Measurements from ENCODE around the gene CERK. TPM values are rescaled to one million over a fixed set of nuclear protein-coding genes. Genes with fewer than 3 reads are reported as not detected.

CERK gene
- total and polyA plus RNA-seq, 8 donors = 25.0 to 44.0 (median 40.4) TPM

DNA sequence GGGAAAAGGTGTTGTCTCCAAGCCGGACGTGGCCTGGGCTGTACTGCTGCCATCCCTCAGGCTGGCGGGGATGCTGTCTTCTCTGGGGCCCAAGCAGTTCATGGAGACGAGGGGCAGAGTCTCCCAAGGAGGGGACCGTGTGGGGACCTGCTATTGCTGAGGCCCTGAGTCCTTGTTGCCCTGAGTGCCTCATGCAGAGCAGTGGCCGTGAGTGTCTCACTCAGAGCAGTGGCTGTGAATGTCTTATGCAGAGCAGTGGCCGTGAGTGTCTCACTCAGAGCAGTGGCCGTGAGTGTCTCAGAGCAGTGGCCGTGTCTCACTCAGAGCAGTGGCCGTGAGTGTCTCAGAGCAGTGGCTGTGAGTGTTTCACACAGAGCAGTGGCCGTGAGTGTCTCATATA is 63.1 kb downstream of the CERK start:
- DNase-seq = no peak
- H3K36me3 ChIP-seq = peaks cover 0 to 79% of the 10 kb centered on the region in 2 donors

DNA sequence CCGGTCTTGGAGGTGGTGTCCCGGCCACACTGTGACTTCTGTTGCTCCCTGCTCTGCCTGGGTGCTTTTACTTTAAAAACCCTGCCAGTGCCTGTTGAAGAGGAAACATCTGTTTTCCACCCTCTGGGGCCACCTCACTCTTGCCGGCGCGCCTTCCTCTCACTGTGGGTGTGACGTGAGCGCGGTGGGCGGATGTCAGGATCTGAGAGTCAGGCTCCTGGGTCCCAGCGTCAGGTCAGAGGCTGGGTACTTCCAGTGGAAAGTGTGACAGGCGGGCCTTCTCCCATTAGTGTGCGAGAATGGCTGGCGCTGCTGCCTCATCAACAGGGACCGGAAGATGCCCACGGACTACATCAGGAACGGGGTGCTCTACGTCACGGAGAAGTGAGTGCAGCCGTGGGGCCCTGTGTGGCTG is 63.7 kb downstream of the CERK start:
- TF ChIP-seq, protein P1, sequence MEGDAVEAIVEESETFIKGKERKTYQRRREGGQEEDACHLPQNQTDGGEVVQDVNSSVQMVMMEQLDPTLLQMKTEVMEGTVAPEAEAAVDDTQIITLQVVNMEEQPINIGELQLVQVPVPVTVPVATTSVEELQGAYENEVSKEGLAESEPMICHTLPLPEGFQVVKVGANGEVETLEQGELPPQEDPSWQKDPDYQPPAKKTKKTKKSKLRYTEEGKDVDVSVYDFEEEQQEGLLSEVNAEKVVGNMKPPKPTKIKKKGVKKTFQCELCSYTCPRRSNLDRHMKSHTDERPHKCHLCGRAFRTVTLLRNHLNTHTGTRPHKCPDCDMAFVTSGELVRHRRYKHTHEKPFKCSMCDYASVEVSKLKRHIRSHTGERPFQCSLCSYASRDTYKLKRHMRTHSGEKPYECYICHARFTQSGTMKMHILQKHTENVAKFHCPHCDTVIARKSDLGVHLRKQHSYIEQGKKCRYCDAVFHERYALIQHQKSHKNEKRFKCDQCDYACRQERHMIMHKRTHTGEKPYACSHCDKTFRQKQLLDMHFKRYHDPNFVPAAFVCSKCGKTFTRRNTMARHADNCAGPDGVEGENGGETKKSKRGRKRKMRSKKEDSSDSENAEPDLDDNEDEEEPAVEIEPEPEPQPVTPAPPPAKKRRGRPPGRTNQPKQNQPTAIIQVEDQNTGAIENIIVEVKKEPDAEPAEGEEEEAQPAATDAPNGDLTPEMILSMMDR (IDR thresholded peaks at IDR 0.05) = no peak
- Histone ChIP-seq H3K4me1 (peaks cover 0 to 11% of the 10 kb centered on the region in 2 donors), H3K4me3 (no peak overlapping the region), H3K9me3 (no peaks in the 10 kb centered on the region), H3K36me3 (peaks cover 0 to 82% of the 10 kb centered on the region in 2 donors), H3K27me3 (no peaks in the 10 kb centered on the region), H3K27ac (no peak overlapping the region)
- DNase-seq (peak in 3 of 4 donors; percentile 42 to 89 (median 55)), ATAC-seq (peak; percentile 41)
- intact Hi-C loops (cut with DNase I) = no loop called here

More for the DNA sequence above, 63.1 kb downstream of the CERK start:
- TF ChIP-seq, protein P1 (IDR thresholded peaks at IDR 0.05) = no peak
- Histone ChIP-seq H3K4me3 (no peak overlapping the region), H3K4me1 (peaks cover 0 to 11% of the 10 kb centered on the region in 2 donors), H3K9me3 (no peaks in the 10 kb centered on the region), H3K27me3 (no peaks in the 10 kb centered on the region), H3K27ac (no peak overlapping the region)
- intact Hi-C loops (cut with DNase I) = no loop called here
- ATAC-seq = no peak

DNA sequence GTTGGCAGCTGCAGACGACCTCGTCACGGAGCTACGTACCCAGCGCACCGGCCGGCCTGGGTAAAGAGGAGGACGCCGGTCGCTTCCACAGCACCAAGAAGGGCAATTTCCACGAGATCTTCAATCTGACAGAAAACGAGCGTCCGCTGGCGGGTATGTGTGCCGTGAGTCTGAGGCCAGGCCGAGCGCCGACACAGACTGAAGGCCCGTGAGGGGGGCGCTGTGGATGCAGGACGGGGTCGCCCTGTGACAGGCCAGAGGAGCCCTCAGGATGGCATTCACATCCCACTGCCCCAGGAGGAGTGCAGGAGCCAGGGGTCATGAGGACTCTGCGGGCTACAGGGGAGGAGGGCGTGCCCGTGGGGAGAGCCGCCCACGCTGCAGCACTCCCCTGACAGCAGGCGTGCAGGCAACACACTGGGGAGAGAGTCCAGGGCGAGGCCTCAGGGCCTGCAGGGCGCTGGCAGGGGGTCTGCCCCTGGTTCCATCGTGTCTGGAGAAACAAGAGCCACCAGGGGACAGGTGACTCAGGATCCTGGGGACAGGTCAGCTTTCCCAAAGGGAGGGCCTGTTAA is 64.3 kb downstream of the CERK start:
- peaks cover 0 to 86% of the 10 kb centered on the region in 2 donors for H3K36me3 ChIP-seq

DNA sequence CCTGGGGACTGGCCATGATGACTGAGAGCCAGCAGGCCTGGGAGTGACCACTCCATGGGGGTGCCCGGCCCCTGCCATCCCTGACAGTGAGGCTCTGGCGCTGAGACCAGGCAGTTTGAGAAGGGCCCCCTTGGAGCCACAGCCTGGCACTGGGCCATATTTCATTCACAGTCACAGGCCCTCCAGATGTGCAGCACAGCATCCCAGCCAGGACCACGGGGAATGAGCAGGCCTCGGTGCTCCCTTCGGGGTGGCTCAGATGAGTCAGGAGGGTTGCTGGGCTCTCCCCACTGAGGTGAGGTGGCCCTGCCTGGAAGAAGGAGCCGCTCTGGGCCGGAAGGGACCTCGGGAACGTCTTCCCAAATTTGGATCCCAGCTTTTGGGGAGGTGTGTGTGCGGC is 64.8 kb downstream of the CERK start:
- H3K36me3 ChIP-seq = peaks cover 0 to 86% of the 10 kb centered on the region in 2 donors
- H3K27me3 ChIP-seq = no peaks in the 10 kb centered on the region
- H3K4me1 ChIP-seq = peaks cover 0 to 11% of the 10 kb centered on the region in 2 donors
- TF ChIP-seq, protein P1 (IDR thresholded peaks at IDR 0.05) = no peak
- no peak for ATAC-seq
- H3K4me3 ChIP-seq = no peak overlapping the region
- no peak overlapping the region for H3K27ac ChIP-seq
- no peak for DNase-seq
- intact Hi-C loops (cut with DNase I) = no loop called here
- H3K9me3 ChIP-seq = no peaks in the 10 kb centered on the region

More for the DNA sequence above, 64.3 kb downstream of the CERK start:
- Histone ChIP-seq H3K27ac (no peak overlapping the region), H3K4me3 (no peak overlapping the region), H3K4me1 (peaks cover 0 to 11% of the 10 kb centered on the region in 2 donors), H3K9me3 (no peaks in the 10 kb centered on the region), H3K27me3 (no peaks in the 10 kb centered on the region)
- TF ChIP-seq, protein P1 (IDR thresholded peaks at IDR 0.05) = no peak
- DNase-seq = no peak
- intact Hi-C loops (cut with DNase I) = no loop called here
- ATAC-seq = peak; percentile 3

DNA sequence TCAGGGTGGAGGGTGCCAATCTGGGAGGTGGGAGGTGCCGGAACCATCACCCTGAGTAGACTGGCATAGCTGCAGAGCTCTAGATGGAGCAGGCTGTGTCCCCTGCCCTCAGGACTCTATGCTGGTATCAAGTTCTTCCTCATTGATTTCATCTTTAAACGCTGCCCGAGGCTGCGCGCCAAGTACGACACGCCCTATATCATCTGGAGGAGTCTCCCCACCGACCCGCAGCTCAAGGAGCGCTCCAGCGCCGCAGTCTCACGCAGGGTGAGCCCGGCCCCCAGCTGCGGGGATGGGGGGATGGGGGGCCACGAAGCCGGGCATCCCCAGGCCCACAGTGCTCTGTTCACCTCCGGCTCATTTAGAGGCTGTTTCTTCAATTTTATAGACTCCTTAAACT is 65.3 kb downstream of the CERK start:
- TF ChIP-seq, protein P1 (IDR thresholded peaks at IDR 0.05) = no peak
- Histone ChIP-seq H3K4me3 (no peak overlapping the region), H3K27ac (no peak overlapping the region), H3K36me3 (peaks cover 0 to 86% of the 10 kb centered on the region in 2 donors), H3K9me3 (no peaks in the 10 kb centered on the region), H3K27me3 (no peaks in the 10 kb centered on the region), H3K4me1 (peaks cover 0 to 11% of the 10 kb centered on the region in 2 donors)
- intact Hi-C loops (cut with DNase I) = no loop called here
- ATAC-seq (no peak), DNase-seq (no peak)
